Measurements from ENCODE around the gene SEL1L3.

Gene SEL1L3

DNA sequence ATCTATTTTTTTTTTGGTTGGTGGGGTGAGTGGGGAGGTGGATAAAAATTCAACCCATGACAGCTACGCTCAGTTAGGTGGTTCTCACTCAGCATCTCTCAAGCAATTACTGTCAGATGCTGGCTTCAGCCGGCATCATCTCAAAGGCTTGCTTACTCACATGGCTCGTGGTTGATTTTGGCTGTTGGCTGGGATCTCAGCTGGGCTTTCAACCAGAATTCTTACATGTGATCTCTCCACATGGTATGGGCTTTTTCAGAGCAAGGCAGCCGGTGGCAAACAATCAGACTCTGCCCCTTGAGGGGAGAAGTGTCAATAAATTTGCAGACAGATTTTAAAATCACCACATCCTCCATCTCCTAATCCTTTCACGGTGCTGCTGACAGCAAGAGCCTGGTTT is 159.9 kb downstream of the SEL1L3 start:
- H3K27ac ChIP-seq (replicated peaks): no peak overlapping the region
- H3K27me3 ChIP-seq (ENCODE audit: insufficient read depth, poor library complexity, severe bottlenecking): no peaks in the 10 kb centered on the region
- TF ChIP-seq, protein P1, sequence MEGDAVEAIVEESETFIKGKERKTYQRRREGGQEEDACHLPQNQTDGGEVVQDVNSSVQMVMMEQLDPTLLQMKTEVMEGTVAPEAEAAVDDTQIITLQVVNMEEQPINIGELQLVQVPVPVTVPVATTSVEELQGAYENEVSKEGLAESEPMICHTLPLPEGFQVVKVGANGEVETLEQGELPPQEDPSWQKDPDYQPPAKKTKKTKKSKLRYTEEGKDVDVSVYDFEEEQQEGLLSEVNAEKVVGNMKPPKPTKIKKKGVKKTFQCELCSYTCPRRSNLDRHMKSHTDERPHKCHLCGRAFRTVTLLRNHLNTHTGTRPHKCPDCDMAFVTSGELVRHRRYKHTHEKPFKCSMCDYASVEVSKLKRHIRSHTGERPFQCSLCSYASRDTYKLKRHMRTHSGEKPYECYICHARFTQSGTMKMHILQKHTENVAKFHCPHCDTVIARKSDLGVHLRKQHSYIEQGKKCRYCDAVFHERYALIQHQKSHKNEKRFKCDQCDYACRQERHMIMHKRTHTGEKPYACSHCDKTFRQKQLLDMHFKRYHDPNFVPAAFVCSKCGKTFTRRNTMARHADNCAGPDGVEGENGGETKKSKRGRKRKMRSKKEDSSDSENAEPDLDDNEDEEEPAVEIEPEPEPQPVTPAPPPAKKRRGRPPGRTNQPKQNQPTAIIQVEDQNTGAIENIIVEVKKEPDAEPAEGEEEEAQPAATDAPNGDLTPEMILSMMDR (IDR thresholded peaks at IDR 0.05; ENCODE audit: insufficient read depth, low read length): no peak
- TF ChIP-seq GABPA (IDR thresholded peaks at IDR 0.05; ENCODE audit: low read depth) (no peak), POLR2AphosphoS5 (IDR thresholded peaks at IDR 0.05; ENCODE audit: low read depth) (no peak), SPI1 (IDR thresholded peaks at IDR 0.05; ENCODE audit: borderline replicate concordance, low read depth) (no peak)
- TF ChIP-seq, protein P2, sequence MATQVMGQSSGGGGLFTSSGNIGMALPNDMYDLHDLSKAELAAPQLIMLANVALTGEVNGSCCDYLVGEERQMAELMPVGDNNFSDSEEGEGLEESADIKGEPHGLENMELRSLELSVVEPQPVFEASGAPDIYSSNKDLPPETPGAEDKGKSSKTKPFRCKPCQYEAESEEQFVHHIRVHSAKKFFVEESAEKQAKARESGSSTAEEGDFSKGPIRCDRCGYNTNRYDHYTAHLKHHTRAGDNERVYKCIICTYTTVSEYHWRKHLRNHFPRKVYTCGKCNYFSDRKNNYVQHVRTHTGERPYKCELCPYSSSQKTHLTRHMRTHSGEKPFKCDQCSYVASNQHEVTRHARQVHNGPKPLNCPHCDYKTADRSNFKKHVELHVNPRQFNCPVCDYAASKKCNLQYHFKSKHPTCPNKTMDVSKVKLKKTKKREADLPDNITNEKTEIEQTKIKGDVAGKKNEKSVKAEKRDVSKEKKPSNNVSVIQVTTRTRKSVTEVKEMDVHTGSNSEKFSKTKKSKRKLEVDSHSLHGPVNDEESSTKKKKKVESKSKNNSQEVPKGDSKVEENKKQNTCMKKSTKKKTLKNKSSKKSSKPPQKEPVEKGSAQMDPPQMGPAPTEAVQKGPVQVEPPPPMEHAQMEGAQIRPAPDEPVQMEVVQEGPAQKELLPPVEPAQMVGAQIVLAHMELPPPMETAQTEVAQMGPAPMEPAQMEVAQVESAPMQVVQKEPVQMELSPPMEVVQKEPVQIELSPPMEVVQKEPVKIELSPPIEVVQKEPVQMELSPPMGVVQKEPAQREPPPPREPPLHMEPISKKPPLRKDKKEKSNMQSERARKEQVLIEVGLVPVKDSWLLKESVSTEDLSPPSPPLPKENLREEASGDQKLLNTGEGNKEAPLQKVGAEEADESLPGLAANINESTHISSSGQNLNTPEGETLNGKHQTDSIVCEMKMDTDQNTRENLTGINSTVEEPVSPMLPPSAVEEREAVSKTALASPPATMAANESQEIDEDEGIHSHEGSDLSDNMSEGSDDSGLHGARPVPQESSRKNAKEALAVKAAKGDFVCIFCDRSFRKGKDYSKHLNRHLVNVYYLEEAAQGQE (IDR thresholded peaks at IDR 0.05; ENCODE audit: insufficient replicate concordance, low read depth): no peak
- no peak for DNase-seq (ENCODE audit: low read depth in 1 of 2, low spot score in 1 of 2)
- no peak overlapping the region for H3K4me3 ChIP-seq (replicated peaks; ENCODE audit: insufficient read depth, low read length)

DNA sequence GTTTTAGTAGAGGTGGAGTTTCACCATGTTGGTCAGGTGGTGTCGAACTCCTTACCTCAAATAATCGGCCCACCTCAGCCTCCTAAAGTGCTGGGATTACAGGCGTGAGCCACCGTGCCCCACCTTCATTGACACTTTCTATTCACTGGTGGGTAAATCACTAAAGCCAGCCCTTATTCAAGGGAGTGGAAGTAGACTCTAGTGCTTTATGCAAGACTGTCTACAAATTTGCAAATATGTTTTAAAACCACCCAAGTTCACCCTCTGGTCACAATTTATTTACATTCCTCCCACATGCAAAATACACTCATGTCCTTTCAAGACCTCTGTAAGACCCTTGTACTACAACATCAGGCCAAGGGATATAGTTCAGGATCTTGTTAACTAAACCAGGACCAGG is 162.1 kb downstream of the SEL1L3 start:
- no peak for DNase-seq (ENCODE audit: low read depth in 1 of 2, low spot score in 1 of 2)
- Histone ChIP-seq H3K27me3 (ENCODE audit: insufficient read depth, poor library complexity, severe bottlenecking) (no peaks in the 10 kb centered on the region), H3K27ac (replicated peaks) (no peak overlapping the region), H3K4me3 (replicated peaks; ENCODE audit: insufficient read depth, low read length) (no peak overlapping the region)
- TF ChIP-seq, protein P2 (IDR thresholded peaks at IDR 0.05; ENCODE audit: insufficient replicate concordance, low read depth): no peak
- TF ChIP-seq GABPA (IDR thresholded peaks at IDR 0.05; ENCODE audit: low read depth) (no peak), POLR2AphosphoS5 (IDR thresholded peaks at IDR 0.05; ENCODE audit: low read depth) (no peak), SPI1 (IDR thresholded peaks at IDR 0.05; ENCODE audit: borderline replicate concordance, low read depth) (no peak)
- TF ChIP-seq, protein P1 (IDR thresholded peaks at IDR 0.05; ENCODE audit: insufficient read depth, low read length): no peak

DNA sequence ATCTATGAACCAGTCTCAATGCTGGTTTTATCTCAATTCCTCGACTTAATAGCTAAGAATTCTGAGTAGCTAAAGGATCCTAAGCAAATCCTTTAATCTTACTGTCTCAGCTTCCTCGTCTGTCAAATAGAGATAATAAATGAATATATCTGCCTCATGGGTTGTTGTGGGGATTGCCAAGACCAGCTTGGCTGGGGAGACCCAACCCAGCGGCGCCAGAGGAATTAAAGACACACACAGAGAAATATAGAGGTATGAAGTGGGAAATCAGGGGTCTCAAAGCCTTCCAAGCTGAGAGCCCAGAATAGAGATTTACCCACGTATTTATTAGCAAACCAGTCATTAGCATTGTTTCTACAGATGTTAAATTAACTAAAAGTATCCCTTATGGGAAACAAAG is 165.3 kb downstream of the SEL1L3 start:
- no peak for DNase-seq (ENCODE audit: low read depth in 1 of 2, low spot score in 1 of 2)
- Histone ChIP-seq H3K27me3 (ENCODE audit: insufficient read depth, poor library complexity, severe bottlenecking) (no peaks in the 10 kb centered on the region), H3K4me3 (replicated peaks; ENCODE audit: insufficient read depth, low read length) (no peak overlapping the region), H3K27ac (replicated peaks) (no peak overlapping the region)
- no peak for TF ChIP-seq SPI1 (IDR thresholded peaks at IDR 0.05; ENCODE audit: borderline replicate concordance, low read depth)
- TF ChIP-seq, protein P1 (IDR thresholded peaks at IDR 0.05; ENCODE audit: insufficient read depth, low read length): no peak
- no peak for TF ChIP-seq GABPA (IDR thresholded peaks at IDR 0.05; ENCODE audit: low read depth)
- TF ChIP-seq POLR2AphosphoS5 (IDR thresholded peaks at IDR 0.05; ENCODE audit: low read depth): no peak
- TF ChIP-seq, protein P2 (IDR thresholded peaks at IDR 0.05; ENCODE audit: insufficient replicate concordance, low read depth): no peak
